ENCODE measurements around the gene CRACDL.

DNA sequence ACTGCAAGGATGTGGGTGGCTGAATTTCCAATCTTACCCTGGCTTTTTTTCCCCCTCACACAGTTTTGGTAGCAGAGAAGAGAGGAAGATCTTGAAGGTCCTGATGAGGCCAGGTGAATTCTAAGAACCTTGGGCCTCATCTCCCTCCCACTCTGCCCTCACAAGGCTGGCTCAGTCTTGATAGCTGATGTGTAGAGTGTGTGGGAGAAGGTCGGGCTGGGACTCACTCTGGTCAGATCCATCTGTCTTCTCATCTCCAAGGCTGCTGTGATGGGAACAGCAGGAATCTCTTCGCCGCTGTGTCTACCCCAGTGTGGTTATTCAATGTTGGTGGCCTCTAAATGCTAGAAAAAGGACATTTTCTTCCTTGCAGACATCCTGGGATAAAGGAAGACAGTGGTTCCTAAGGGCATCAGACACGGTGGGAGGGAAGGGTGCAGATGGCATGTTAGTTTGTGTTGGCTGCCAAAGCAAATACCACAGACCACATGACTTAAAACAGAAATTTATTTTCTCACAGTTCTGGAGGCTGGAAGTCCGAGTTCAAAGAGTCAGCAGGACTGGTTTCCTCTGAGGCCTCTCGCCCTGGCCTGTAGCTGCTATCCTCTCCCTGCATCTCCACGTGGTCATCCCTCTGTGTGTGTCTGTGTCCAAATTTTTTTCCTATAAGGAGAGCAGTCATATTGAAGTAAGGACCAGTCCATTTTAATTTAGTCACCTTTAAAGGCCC is 167.5 kb downstream of the CRACDL start:
- TF ChIP-seq, protein P1, sequence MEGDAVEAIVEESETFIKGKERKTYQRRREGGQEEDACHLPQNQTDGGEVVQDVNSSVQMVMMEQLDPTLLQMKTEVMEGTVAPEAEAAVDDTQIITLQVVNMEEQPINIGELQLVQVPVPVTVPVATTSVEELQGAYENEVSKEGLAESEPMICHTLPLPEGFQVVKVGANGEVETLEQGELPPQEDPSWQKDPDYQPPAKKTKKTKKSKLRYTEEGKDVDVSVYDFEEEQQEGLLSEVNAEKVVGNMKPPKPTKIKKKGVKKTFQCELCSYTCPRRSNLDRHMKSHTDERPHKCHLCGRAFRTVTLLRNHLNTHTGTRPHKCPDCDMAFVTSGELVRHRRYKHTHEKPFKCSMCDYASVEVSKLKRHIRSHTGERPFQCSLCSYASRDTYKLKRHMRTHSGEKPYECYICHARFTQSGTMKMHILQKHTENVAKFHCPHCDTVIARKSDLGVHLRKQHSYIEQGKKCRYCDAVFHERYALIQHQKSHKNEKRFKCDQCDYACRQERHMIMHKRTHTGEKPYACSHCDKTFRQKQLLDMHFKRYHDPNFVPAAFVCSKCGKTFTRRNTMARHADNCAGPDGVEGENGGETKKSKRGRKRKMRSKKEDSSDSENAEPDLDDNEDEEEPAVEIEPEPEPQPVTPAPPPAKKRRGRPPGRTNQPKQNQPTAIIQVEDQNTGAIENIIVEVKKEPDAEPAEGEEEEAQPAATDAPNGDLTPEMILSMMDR (IDR thresholded peaks at IDR 0.05): no peak
- TF ChIP-seq POLR2AphosphoS5 (IDR thresholded peaks at IDR 0.05): no peak
- TF ChIP-seq POLR2A (IDR thresholded peaks at IDR 0.05): no peak
- no peak for TF ChIP-seq EP300 (IDR thresholded peaks at IDR 0.05)
